Parathyroid adenoma (tissue), 2 donors: ENCODE data around the gene SMAD3.

Experiments
- H2AFZ ChIP-seq: fragments of 300-600 bp; sonication (generic); one replicate; pipeline ENCODE4 v1.7.0; 2017; ENCODE audit warnings: antibody characterized with exemption, mild to moderate bottlenecking
- H3K27ac ChIP-seq: fragments of 300-600 bp; sonication (generic); one replicate; pipeline ENCODE4 v1.7.0; 2017
- H3K27me3 ChIP-seq: fragments of 300-600 bp; sonication (generic); one replicate; pipeline ENCODE4 v1.7.0; 2017; ENCODE audit warnings: low read length; ENCODE audit not compliant: control insufficient read depth, insufficient read depth
- H3K36me3 ChIP-seq: fragments of 300-600 bp; sonication (generic); one replicate; pipeline ENCODE4 v1.7.0; 2017; ENCODE audit warnings: low read length; ENCODE audit not compliant: control insufficient read depth, insufficient read depth
- H3K4me1 ChIP-seq: fragments of 300-600 bp; sonication (generic); one replicate; pipeline ENCODE4 v1.7.0; 2017; ENCODE audit warnings: control low read depth
- H3K4me2 ChIP-seq: fragments of 300-600 bp; sonication (generic); one replicate; pipeline ENCODE4 v1.7.0; 2017; ENCODE audit warnings: low read length
- H3K4me3 ChIP-seq: fragments of 300-600 bp; sonication (generic); one replicate; pipeline ENCODE4 v1.7.0; 2017; ENCODE audit warnings: low read depth, low read length
- H3K79me2 ChIP-seq: fragments of 300-600 bp; sonication (generic); one replicate; pipeline ENCODE4 v1.7.0; 2017; ENCODE audit warnings: control low read depth
- H3K9ac ChIP-seq: fragments of 300-600 bp; sonication (generic); one replicate; pipeline ENCODE4 v1.7.0; 2017; ENCODE audit warnings: mild to moderate bottlenecking
- H3K9me3 ChIP-seq: fragments of 300-600 bp; sonication (generic); one replicate; pipeline ENCODE4 v1.7.0; 2017; ENCODE audit warnings: low read length; ENCODE audit not compliant: control insufficient read depth
- TF ChIP-seq, protein P1 (sequence below): fragments of 300-600 bp; sonication (generic); IDR thresholded peaks from one replicate; pipeline ENCODE4 v1.7.0; 2017; ENCODE audit warnings: antibody characterized with exemption, mild to moderate bottlenecking
- donor health status: primary hyperparathyroidism.

The SMAD3 gene

DNA sequence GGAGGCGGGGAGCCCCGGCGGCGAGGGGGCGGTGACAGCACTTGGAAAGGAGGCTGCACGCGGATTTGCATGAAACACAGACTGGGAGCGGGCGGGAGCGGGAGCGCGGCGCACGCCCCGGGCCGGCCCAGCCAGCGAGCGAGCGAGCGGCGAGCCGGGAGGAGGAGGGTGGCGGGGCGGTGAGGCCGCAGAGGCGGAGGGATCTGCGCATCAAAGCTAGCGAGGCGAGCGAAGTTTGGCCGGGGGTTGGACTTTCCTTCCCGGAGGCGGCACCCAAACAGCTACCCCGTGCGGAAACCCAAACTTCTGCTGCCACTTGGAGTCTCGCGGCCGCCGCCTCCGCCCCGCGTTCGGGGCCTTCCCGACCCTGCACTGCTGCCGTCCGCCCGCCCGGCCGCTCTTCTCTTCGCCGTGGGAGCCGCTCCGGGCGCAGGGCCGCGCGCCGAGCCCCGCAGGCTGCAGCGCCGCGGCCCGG lies at the start of gene SMAD3:
Gene SMAD3, plus strand, starts transcription at position 72 of the 475 bp plus-strand sequence. CDS start 553 bp downstream, outside the sequence.
- peaks cover 4% of the 10 kb centered on the region for H3K79me2 ChIP-seq
- peak within 1 kb of the TSS; percentile 92 for H3K4me2 ChIP-seq
- H3K4me3 ChIP-seq = peak within 1 kb of the TSS; percentile 85
- no peaks in the 10 kb centered on the region for H3K4me1 ChIP-seq
- H3K27ac ChIP-seq = peak within 1 kb of the TSS; percentile 75
- H3K9ac ChIP-seq = no peak within 1 kb of the TSS
- no peaks in the 10 kb centered on the region for H3K9me3 ChIP-seq
- H2AFZ ChIP-seq = peak within 1 kb of the TSS; percentile 87
- TF ChIP-seq, protein P1, sequence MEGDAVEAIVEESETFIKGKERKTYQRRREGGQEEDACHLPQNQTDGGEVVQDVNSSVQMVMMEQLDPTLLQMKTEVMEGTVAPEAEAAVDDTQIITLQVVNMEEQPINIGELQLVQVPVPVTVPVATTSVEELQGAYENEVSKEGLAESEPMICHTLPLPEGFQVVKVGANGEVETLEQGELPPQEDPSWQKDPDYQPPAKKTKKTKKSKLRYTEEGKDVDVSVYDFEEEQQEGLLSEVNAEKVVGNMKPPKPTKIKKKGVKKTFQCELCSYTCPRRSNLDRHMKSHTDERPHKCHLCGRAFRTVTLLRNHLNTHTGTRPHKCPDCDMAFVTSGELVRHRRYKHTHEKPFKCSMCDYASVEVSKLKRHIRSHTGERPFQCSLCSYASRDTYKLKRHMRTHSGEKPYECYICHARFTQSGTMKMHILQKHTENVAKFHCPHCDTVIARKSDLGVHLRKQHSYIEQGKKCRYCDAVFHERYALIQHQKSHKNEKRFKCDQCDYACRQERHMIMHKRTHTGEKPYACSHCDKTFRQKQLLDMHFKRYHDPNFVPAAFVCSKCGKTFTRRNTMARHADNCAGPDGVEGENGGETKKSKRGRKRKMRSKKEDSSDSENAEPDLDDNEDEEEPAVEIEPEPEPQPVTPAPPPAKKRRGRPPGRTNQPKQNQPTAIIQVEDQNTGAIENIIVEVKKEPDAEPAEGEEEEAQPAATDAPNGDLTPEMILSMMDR = no peak
- no peaks in the 10 kb centered on the region for H3K36me3 ChIP-seq
- H3K27me3 ChIP-seq = no peaks in the 10 kb centered on the region

DNA sequence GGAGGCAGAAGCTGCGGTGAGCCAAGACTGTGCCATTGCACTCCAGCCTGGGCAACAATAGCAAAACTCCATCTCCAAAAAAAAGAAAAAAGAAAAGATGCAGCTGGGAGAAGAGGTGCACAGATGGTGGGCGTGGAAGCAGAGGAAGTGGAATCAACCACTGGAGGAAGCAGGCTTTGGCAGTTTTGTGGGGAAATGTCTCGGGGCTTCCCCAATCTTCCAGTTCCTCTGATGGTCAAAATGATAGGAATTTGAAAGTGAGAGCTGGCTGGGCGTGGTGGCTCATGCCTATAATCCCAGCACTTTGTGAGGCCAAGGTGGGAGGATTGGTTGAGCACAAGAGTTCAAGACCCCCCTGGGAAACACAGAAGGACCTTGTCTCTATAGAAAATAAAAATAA lies 48.1 kb upstream of the SMAD3 start:
- Histone ChIP-seq H3K9me3 (no peaks in the 10 kb centered on the region), H3K4me2 (no peak overlapping the region), H3K27ac (no peak overlapping the region), H3K4me3 (no peak overlapping the region), H3K4me1 (no peaks in the 10 kb centered on the region), H2AFZ (no peak overlapping the region), H3K79me2 (no peaks in the 10 kb centered on the region), H3K36me3 (no peaks in the 10 kb centered on the region), H3K27me3 (no peaks in the 10 kb centered on the region), H3K9ac (no peak overlapping the region)
- TF ChIP-seq, protein P1 = no peak

DNA sequence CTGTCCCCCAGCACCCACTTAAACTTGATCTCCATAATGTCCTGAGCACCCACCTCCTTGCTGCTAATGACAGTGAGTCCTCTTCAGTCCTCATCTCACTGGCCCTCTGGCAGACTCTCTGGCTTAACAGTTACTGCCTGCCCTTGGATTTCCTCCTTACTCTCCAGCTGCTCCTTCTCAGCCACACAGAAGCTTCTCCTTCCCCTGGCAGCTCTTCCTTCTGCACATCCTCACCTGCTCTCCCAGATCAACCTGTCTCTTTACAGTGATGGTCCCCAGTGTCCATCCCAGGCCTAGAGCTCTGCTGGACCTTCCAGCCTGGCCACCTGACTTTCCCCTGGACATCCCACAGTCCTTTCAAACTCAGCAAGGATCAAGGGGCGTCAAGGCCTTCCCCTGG lies 47.4 kb upstream of the SMAD3 start:
- TF ChIP-seq, protein P1 = no peak
- H3K4me3 ChIP-seq = no peak overlapping the region
- H3K4me2 ChIP-seq = no peak overlapping the region

DNA sequence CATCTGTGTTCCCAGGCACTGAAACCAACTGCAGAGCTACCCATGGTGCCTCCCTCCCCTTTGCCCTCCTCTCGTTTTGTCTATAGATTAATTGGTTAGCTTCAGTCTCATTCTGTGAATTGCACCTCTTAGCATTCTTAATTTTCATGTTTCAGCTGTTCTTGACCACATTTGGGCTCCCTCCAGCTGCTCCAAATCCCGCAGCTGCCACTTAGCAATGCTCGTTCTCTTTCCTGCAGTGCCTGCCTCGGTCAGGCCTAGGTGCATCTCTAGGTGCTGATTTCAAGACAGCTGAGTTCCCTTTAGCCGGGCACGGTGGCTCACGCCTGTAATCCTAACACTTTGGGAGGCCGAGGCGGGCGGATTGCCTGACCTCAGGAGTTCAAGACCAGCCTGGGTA lies 47.0 kb upstream of the SMAD3 start:
- Histone ChIP-seq H3K9me3 (no peaks in the 10 kb centered on the region), H3K4me3 (no peak overlapping the region)
- TF ChIP-seq, protein P1 = no peak

More for the DNA sequence above, 47.4 kb upstream of the SMAD3 start:
- no peaks in the 10 kb centered on the region for H3K4me1 ChIP-seq
- no peaks in the 10 kb centered on the region for H3K79me2 ChIP-seq
- no peaks in the 10 kb centered on the region for H3K27me3 ChIP-seq
- H3K36me3 ChIP-seq = no peaks in the 10 kb centered on the region
- no peak overlapping the region for H2AFZ ChIP-seq
- no peak overlapping the region for H3K9ac ChIP-seq
- H3K27ac ChIP-seq = no peak overlapping the region
- H3K9me3 ChIP-seq = no peaks in the 10 kb centered on the region

DNA sequence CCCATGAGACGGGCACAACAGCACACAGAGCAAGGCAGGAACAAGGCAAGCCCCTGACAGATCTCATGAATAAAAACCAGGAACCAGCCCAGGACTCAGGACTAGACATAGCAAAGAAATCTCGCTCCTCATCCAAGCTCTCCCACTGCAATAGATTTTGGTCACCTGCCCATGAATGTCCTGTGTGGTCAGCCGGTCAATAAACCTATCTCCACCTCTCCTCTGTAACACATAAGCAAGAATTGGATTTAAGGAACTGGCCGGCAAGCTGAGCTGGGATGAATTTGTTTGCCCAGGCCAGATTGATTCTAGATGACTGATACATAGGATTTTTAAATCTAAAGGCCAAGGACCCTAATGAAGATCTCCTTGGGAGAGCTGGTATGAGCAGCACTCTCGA lies 46.3 kb upstream of the SMAD3 start:
- Histone ChIP-seq H3K27ac (no peak overlapping the region), H3K4me2 (no peak overlapping the region), H2AFZ (no peak overlapping the region), H3K9me3 (no peaks in the 10 kb centered on the region), H3K4me3 (no peak overlapping the region), H3K4me1 (no peaks in the 10 kb centered on the region), H3K9ac (no peak overlapping the region), H3K79me2 (no peaks in the 10 kb centered on the region), H3K27me3 (no peaks in the 10 kb centered on the region), H3K36me3 (no peaks in the 10 kb centered on the region)
- TF ChIP-seq, protein P1 = no peak

More for the DNA sequence above, 47.0 kb upstream of the SMAD3 start:
- no peak overlapping the region for H3K4me2 ChIP-seq
- H3K36me3 ChIP-seq = no peaks in the 10 kb centered on the region
- no peaks in the 10 kb centered on the region for H3K27me3 ChIP-seq
- H3K79me2 ChIP-seq = no peaks in the 10 kb centered on the region
- H3K4me1 ChIP-seq = no peaks in the 10 kb centered on the region
- no peak overlapping the region for H2AFZ ChIP-seq
- no peak overlapping the region for H3K27ac ChIP-seq
- H3K9ac ChIP-seq = no peak overlapping the region
